K562 (cell line): ENCODE data around the gene DYRK1A. TPM values are rescaled to one million over a fixed set of nuclear protein-coding genes. Genes with fewer than 3 reads are reported as not detected.

ENCODE experiments used
- ATAC-seq: fragments of 200-7000 bp; cut with Tn5 transposase; 3 replicates; pipeline ENCODE4 v1.9.1; 2020; ENCODE audit warnings: moderate library complexity
- BruUV-seq: library from RNA; stranded (reverse); fragments of 400-500 nt; replicated peaks from 2 replicates; lab custom pipeline; 2021; lab: Mats Ljungman, UMichigan
- CTCF ChIA-PET: fragments of 300-600 bp; formaldehyde crosslinking; extraction: SDS; loops from one replicate; lab custom pipeline; 2021; ENCODE audit warnings: low intra/inter-chr PET ratio; lab: Yijun Ruan, JAX
- POLR2A ChIA-PET: fragments of 300-600, 350-650 bp; sonication (Branson Sonifier 250); formaldehyde crosslinking; extraction: SDS; loops from one replicate; lab custom pipeline; 2021; ENCODE audit warnings: antibody characterized with exemption, inconsistent platforms; lab: Yijun Ruan, JAX
- DNase-seq, 4 experiments: peaks; one replicate each; pipeline versions ENCODE4 v3.0.0 to v3.0.0-alpha.2; 2011 to 2018; ENCODE audit warnings: low spot score in 3 of 4, mixed read lengths in 3 of 4; ENCODE audit errors: extremely low read depth in 1 of 4
- FAIRE-seq: peaks from 2 replicates; lab custom pipeline; 2011; peaks lifted over from hg19 to GRCh38; lab: Jason Lieb, UNC
- H2AFZ ChIP-seq: 2 replicates; pipeline ENCODE4 v1.6.0; 2011; ENCODE audit warnings: low read depth, low read length, control low read depth, inconsistent platforms
- H3K27ac ChIP-seq: fragments of 200-600 bp; 3 replicates; pipeline ENCODE4 v1.8.0; 2011; ENCODE audit warnings: low read depth, mild to moderate bottlenecking, control low read depth, inconsistent platforms, low read length, moderate library complexity, mixed read lengths; ENCODE audit errors: extremely low read depth
- H3K27me3 ChIP-seq, 2 experiments: fragments of 300-600 bp in 1 of 2; 2 replicates in 1 of 2; 3 replicates in 1 of 2; pipeline versions ENCODE4 v1.6.0 to v1.8.0; 2011; ENCODE audit warnings: inconsistent platforms in 2 of 2, low read length in 2 of 2, mild to moderate bottlenecking in 1 of 2, mixed read lengths in 1 of 2, moderate library complexity in 1 of 2; ENCODE audit not compliant: control insufficient read depth in 2 of 2, insufficient read depth in 2 of 2
- H3K36me3 ChIP-seq: fragments of 300-600 bp; 3 replicates; pipeline ENCODE4 v1.8.0; 2011; ENCODE audit warnings: mild to moderate bottlenecking, low read length, inconsistent platforms; ENCODE audit not compliant: control insufficient read depth, insufficient read depth
- H3K4me1 ChIP-seq, 2 experiments: fragments of 200-600 bp in 1 of 2; replicated peaks in 1 of 2; 2 replicates in 1 of 2; 3 replicates in 1 of 2; pipeline versions ENCODE4 v1.5.1 to v1.8.0; 2011; ENCODE audit warnings: inconsistent platforms in 2 of 2, low read length in 2 of 2, mild to moderate bottlenecking in 1 of 2, mixed read lengths in 1 of 2, moderate library complexity in 1 of 2; ENCODE audit not compliant: control insufficient read depth in 2 of 2, insufficient read depth in 2 of 2
- H3K4me2 ChIP-seq: 2 replicates; pipeline ENCODE4 v1.6.1; 2011; ENCODE audit warnings: low read length, control low read depth, inconsistent platforms, mixed read lengths; ENCODE audit not compliant: insufficient read depth
- H3K4me3 ChIP-seq: fragments of 200-600 bp; sonication (generic), shearing (Covaris generic); 2 replicates; pipeline ENCODE4 v1.5.1; 2016; ENCODE audit warnings: control low read depth, inconsistent platforms
- H3K79me2 ChIP-seq: fragments of 200-600 bp; 3 replicates; pipeline ENCODE4 v1.8.0; 2011; ENCODE audit warnings: low read length, inconsistent platforms; ENCODE audit not compliant: control insufficient read depth, insufficient read depth
- H3K9ac ChIP-seq, 2 experiments: 2 replicates each; pipeline versions ENCODE4 v1.6.0 to v1.6.1; 2011; ENCODE audit warnings: low read depth in 2 of 2, low read length in 2 of 2, control low read depth in 1 of 2, inconsistent platforms in 1 of 2, mild to moderate bottlenecking in 1 of 2, mixed read lengths in 1 of 2; ENCODE audit not compliant: insufficient read depth in 1 of 2
- H3K9me1 ChIP-seq: one replicate; pipeline ENCODE4 v1.6.0; 2011; ENCODE audit warnings: inconsistent platforms, mild to moderate bottlenecking, low read length, moderate library complexity; ENCODE audit not compliant: control insufficient read depth, insufficient read depth
- H3K9me3 ChIP-seq: replicated peaks from 2 replicates; pipeline ENCODE4 v1.5.1; 2011; ENCODE audit warnings: low read depth, low read length, inconsistent platforms; ENCODE audit not compliant: control insufficient read depth, insufficient read depth
- H4K20me1 ChIP-seq: replicated peaks from 2 replicates; pipeline ENCODE4 v1.6.1; 2011; ENCODE audit warnings: low read length, inconsistent platforms, mixed read lengths; ENCODE audit not compliant: control insufficient read depth, insufficient read depth
- CCNT2 ChIP-seq: IDR thresholded peaks from 2 replicates; pipeline ENCODE4 v1.6.1; 2011; ENCODE audit warnings: borderline replicate concordance, low read depth, mild to moderate bottlenecking, moderate library complexity, mixed read lengths, low read length; ENCODE audit not compliant: insufficient read length; ENCODE audit errors: extremely low read depth
- CHD2 ChIP-seq: IDR thresholded peaks from 2 replicates; pipeline ENCODE4 v1.6.1; 2011; ENCODE audit warnings: low read depth, low read length
- CLOCK ChIP-seq: fragments of 250-450 bp; sonication (Bioruptor Pico); IDR thresholded peaks from 2 replicates; pipeline ENCODE4 v1.4.0; 2020; ENCODE audit warnings: mild to moderate bottlenecking, moderate library complexity, borderline replicate concordance
- ERF ChIP-seq: fragments of 450-650 bp; formaldehyde crosslinking; IDR thresholded peaks from 2 replicates; pipeline ENCODE4 v1.4.0; 2020; ENCODE audit warnings: mild to moderate bottlenecking, mixed read lengths
- EWSR1 ChIP-seq: fragments of 450-650 bp; IDR thresholded peaks from 2 replicates; pipeline ENCODE4 v1.6.1; 2018; ENCODE audit warnings: borderline replicate concordance, mild to moderate bottlenecking, low read depth, moderate library complexity; ENCODE audit not compliant: partially characterized antibody
- FOXJ3 ChIP-seq: sonication (generic); formaldehyde crosslinking; IDR thresholded peaks from 2 replicates; pipeline ENCODE4 v1.4.0; 2020; ENCODE audit warnings: mild to moderate bottlenecking, missing genetic modification reagents
- MAZ ChIP-seq, 2 experiments: fragments of 450-650 bp in 1 of 2; sonication (generic) in 1 of 2; formaldehyde crosslinking; IDR thresholded peaks in 1 of 2; conservative IDR thresholded peaks in 1 of 2; 2 replicates each; pipeline versions ENCODE4 v1.4.0 to v1.5.0; 2020; ENCODE audit warnings: mild to moderate bottlenecking in 1 of 2, missing genetic modification reagents in 1 of 2
- MED1 ChIP-seq: sonication (generic); formaldehyde crosslinking; IDR thresholded peaks from 2 replicates; pipeline ENCODE4 v1.8.1; 2023; ENCODE audit warnings: missing genetic modification reagents, borderline replicate concordance
- PHF20 ChIP-seq: fragments of 450-650 bp; IDR thresholded peaks from 2 replicates; pipeline ENCODE4 v1.6.1; 2018; ENCODE audit not compliant: partially characterized antibody
- TAL1 ChIP-seq: fragments of 450-650 bp; IDR thresholded peaks from 2 replicates; pipeline ENCODE4 v1.6.1; 2016; ENCODE audit warnings: mild to moderate bottlenecking
- YBX1 ChIP-seq: fragments of 450-650 bp; IDR thresholded peaks from 2 replicates; pipeline ENCODE4 v1.7.1; 2016; ENCODE audit warnings: mild to moderate bottlenecking
- ZBTB7A ChIP-seq: IDR thresholded peaks from 2 replicates; pipeline ENCODE4 v1.6.1; 2011; ENCODE audit warnings: low read depth, mild to moderate bottlenecking, low read length, moderate library complexity, borderline replicate concordance; ENCODE audit not compliant: control insufficient read depth
- ZEB2 ChIP-seq: fragments of 450-650 bp; IDR thresholded peaks from 2 replicates; pipeline ENCODE4 v1.6.1; 2016
- ZNF655 ChIP-seq: fragments of 250-450 bp; sonication (Bioruptor Pico); IDR thresholded peaks from 2 replicates; pipeline ENCODE4 v1.5.0; 2021
- ZNF79 ChIP-seq: fragments of 250-450 bp; sonication (Bioruptor Pico); IDR thresholded peaks from 2 replicates; pipeline ENCODE4 v1.4.0; 2020; ENCODE audit warnings: low read depth, mild to moderate bottlenecking, moderate library complexity
- WGBS: fragments of 100-300 bp; shearing (Covaris generic); methylation state at CpG from one replicate; pipeline ENCODE4 v1.1.6; 2016; ENCODE audit warnings: low coverage, mixed read lengths; ENCODE audit not compliant: insufficient coverage; ENCODE audit errors: missing lambda C conversion rate; 5-methylcytosine and 5-hydroxymethylcytosine counted together
- in situ Hi-C: fragments of 300-500 bp; cut with MboI; formaldehyde crosslinking; loops from 4 replicates; pipeline ENCODE4 v1.15.0; 2018; ENCODE audit warnings: inconsistent platforms, mixed read lengths
- intact Hi-C: fragments of 100-400 bp; cut with micrococcal nuclease; formaldehyde crosslinking; loops from 2 replicates; pipeline ENCODE4 v1.14.2; 2022
- polyA plus RNA-seq, 8 experiments: library from polyadenylated mRNA; depleted of rRNA in 4 of 8; stranded (reverse) in 5 of 8; unstranded in 3 of 8; fragments of >200 nt; fragmentation: Nextera tagmentation in 2 of 8; fragmentation: Illumina TruSeq in 1 of 8; extraction: Ambion mirVana in 2 of 8; extraction: Trizol in 1 of 8; gene quantifications; 2 replicates each; pipeline versions ENCODE4 v1.2.1 to v1.2.3, GENCODE V29; 2011 to 2014; ENCODE audit warnings: inconsistent platforms in 1 of 8, missing spikeins in 1 of 8
- total RNA-seq, 7 experiments: library from RNA; depleted of rRNA in 6 of 7; stranded (reverse); fragments of >200 nt in 6 of 7; fragmentation: Illumina TruSeq in 2 of 7; extraction: Trizol in 2 of 7; gene quantifications; 2 replicates each; pipeline versions ENCODE4 v1.2.1 to v1.2.3, GENCODE V29; 2011 to 2021; ENCODE audit warnings: low replicate concordance in 1 of 7
- TF ChIP-seq, protein P1 (sequence below): fragments of 450-650 bp; IDR thresholded peaks from 2 replicates; pipeline ENCODE4 v1.6.1; 2016

DYRK1A gene
- total and polyA plus RNA-seq, 9 of the 15 experiments (the other 6 are each of a cell fraction or from before 2014, with no cell fraction given) = 3.7 to 64.8 (median 42.3) TPM

GRCh38 chr21:37372127-37372731 lies 5.7 kb downstream of the DYRK1A start:
- no peak for ATAC-seq
- intact Hi-C loops = loop anchor here (5.0 to 10.0 kb wide), 2 partner anchors 65 to 287 kb away; no protein-coding TSS in a partner anchor
- no peak for FAIRE-seq
- no peak overlapping the region for H2AFZ ChIP-seq
- H3K9ac ChIP-seq = peak overlapping the region in 1 of 2 experiments; percentile 60; a peak in 1 of 4 replicates
- BruUV-seq = no TSS peak
- peak overlapping the region; percentile 10; the same call in 2 of the 3 replicates for H3K27ac ChIP-seq
- H3K27me3 ChIP-seq = no peaks in the 10 kb centered on the region
- ChIA-PET CTCF (no interaction called here), POLR2A (interaction anchor here (0.6 to 10.5 kb wide), 5 partner anchors 10 to 493 kb away, joined by 3 to 109 read pairs (median 4); partner anchors contain the start of gene VPS26C)
- H3K4me2 ChIP-seq = peak overlapping the region; percentile 56
- H3K4me1 ChIP-seq = peaks cover 21 to 41% of the 10 kb centered on the region in 2 experiments
- peak in 1 of 4 experiments; percentile 47 for DNase-seq
- H4K20me1 ChIP-seq = peaks cover 23% of the 10 kb centered on the region
- no peaks in the 10 kb centered on the region for H3K9me3 ChIP-seq
- 75% methylated on average over 3 of the region's 3 CpGs for WGBS
- in situ Hi-C loops = no loop called here
- no peaks in the 10 kb centered on the region for H3K9me1 ChIP-seq
- H3K79me2 ChIP-seq = peaks cover 100% of the 10 kb centered on the region
- no peak overlapping the region for H3K4me3 ChIP-seq
- peaks cover 15% of the 10 kb centered on the region; the same call in 2 of the 3 replicates for H3K36me3 ChIP-seq
- TF ChIP-seq CHD2 (no peak), MAZ (CRISPR knock-in tag; conservative IDR thresholded peaks at IDR 0.05 in 1 of 2, IDR thresholded peaks at IDR 0.05 in 1 of 2) (no peak), EWSR1 (no peak), ZNF655 (no peak), PHF20 (no peak), ERF (no peak), ZBTB7A (no peak), MED1 (CRISPR knock-in tag) (no peak), TAL1 (no peak), CLOCK (CRISPR knock-in tag) (no peak), ZEB2 (no peak), CCNT2 (no peak), YBX1 (no peak), ZNF79 (CRISPR knock-in tag) (no peak), FOXJ3 (no peak)
- TF ChIP-seq, protein P1, sequence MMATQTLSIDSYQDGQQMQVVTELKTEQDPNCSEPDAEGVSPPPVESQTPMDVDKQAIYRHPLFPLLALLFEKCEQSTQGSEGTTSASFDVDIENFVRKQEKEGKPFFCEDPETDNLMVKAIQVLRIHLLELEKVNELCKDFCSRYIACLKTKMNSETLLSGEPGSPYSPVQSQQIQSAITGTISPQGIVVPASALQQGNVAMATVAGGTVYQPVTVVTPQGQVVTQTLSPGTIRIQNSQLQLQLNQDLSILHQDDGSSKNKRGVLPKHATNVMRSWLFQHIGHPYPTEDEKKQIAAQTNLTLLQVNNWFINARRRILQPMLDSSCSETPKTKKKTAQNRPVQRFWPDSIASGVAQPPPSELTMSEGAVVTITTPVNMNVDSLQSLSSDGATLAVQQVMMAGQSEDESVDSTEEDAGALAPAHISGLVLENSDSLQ = peak; percentile 33; the same call in 1 of the 2 replicates
